Nephron progenitor cell (in vitro differentiated cells): ENCODE results near the gene FLII.
A peak's percentile ranks its signal among the peaks of the same experiment; 100 is the strongest.

Experiments used
- DNase-seq: peaks from one replicate; pipeline ENCODE4 v3.0.0; 2021
- H3K27ac Mint-ChIP-seq: 2 replicates; pipeline ENCODE4 v1.8.0; 2021; ENCODE audit warnings: mild to moderate bottlenecking, moderate library complexity, mixed read lengths
- H3K27me3 Mint-ChIP-seq: 2 replicates; pipeline ENCODE4 v1.8.0; 2021; ENCODE audit warnings: mild to moderate bottlenecking, low read depth, mixed read lengths; ENCODE audit not compliant: poor library complexity
- H3K36me3 Mint-ChIP-seq: 2 replicates; pipeline ENCODE4 v1.8.0; 2021; ENCODE audit warnings: low read depth, mixed read lengths
- H3K4me1 Mint-ChIP-seq: 2 replicates; pipeline ENCODE4 v1.8.0; 2021; ENCODE audit warnings: mixed read lengths
- H3K4me3 Mint-ChIP-seq: 2 replicates; pipeline ENCODE4 v1.8.0; 2021; ENCODE audit warnings: mild to moderate bottlenecking, moderate library complexity, mixed read lengths
- H3K9me3 Mint-ChIP-seq: 2 replicates; pipeline ENCODE4 v1.8.0; 2021; ENCODE audit warnings: mild to moderate bottlenecking, moderate library complexity, mixed read lengths
- CTCF ChIP-seq: fragments of 200-600 bp; sonication (generic); IDR thresholded peaks from 2 replicates; pipeline ENCODE4 v1.5.0; 2021; ENCODE audit warnings: antibody characterized with exemption

FLII gene

GRCh38 chr17:18270046-18270931 is 11.8 kb upstream of the FLII start:
- H3K9me3 Mint-ChIP-seq: no peaks in the 10 kb centered on the region
- DNase-seq: no peak
- H3K27ac Mint-ChIP-seq: peak overlapping the region; percentile 69
- H3K36me3 Mint-ChIP-seq: peaks cover 12% of the 10 kb centered on the region
- H3K27me3 Mint-ChIP-seq: no peaks in the 10 kb centered on the region
- H3K4me1 Mint-ChIP-seq: peaks cover 25% of the 10 kb centered on the region
- no peak overlapping the region for H3K4me3 Mint-ChIP-seq
- TF ChIP-seq CTCF: no peak

DNA sequence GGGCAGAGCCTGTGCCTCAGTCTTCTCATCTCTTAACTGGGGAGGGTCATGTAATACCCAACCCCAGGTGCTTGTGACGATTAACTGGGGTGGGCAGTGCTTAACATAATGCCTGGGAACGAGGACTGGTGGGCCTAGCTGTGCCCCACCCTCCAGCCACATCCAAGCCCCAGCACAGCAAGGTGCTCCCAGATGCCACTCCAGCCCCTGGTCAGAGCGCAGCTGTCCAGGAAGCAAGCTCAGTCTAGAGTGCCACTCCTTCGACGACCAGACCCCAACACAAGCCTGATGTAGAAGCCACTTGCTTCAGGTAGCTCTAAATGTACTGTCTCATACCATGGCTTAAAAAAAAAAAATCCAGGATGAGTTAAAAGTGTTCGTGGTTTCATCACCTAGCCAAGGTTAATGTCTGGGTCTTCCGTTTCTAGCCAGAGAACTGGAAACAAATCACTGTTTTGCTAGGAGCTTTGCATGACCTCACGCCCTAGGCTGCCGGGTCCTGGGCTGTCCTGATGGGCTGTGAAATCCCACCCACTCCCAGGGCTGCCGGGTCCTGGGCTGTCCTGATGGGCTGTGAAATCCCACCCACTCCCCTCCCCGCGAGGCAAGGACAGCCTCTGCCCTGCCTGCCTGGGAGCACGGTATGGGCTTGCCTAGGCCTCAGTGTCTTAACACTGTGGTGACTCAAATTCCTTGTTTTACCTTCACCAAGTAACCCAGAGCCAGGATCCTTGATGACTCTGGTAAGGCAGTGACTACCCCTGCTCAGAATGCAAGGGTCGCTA is 9.6 kb upstream of the FLII start:
- DNase-seq: peak; percentile 63
- no peak overlapping the region for H3K4me3 Mint-ChIP-seq
- H3K9me3 Mint-ChIP-seq: no peaks in the 10 kb centered on the region
- peak overlapping the region; percentile 57 for H3K27ac Mint-ChIP-seq
- peaks cover 14% of the 10 kb centered on the region for H3K36me3 Mint-ChIP-seq
- peaks cover 28% of the 10 kb centered on the region for H3K4me1 Mint-ChIP-seq
- no peaks in the 10 kb centered on the region for H3K27me3 Mint-ChIP-seq
- TF ChIP-seq CTCF: no peak

- no peaks in the 10 kb centered on the region for H3K27me3 Mint-ChIP-seq
- H3K4me3 Mint-ChIP-seq: no peak overlapping the region
- TF ChIP-seq CTCF: no peak
- no peak for DNase-seq
- H3K4me1 Mint-ChIP-seq: peaks cover 29% of the 10 kb centered on the region
- peaks cover 12% of the 10 kb centered on the region for H3K36me3 Mint-ChIP-seq
- H3K27ac Mint-ChIP-seq: no peak overlapping the region
- H3K9me3 Mint-ChIP-seq: no peaks in the 10 kb centered on the region
These were observed 8.8 kb upstream of the FLII start for GRCh38 chr17:18267366-18267765.

DNA sequence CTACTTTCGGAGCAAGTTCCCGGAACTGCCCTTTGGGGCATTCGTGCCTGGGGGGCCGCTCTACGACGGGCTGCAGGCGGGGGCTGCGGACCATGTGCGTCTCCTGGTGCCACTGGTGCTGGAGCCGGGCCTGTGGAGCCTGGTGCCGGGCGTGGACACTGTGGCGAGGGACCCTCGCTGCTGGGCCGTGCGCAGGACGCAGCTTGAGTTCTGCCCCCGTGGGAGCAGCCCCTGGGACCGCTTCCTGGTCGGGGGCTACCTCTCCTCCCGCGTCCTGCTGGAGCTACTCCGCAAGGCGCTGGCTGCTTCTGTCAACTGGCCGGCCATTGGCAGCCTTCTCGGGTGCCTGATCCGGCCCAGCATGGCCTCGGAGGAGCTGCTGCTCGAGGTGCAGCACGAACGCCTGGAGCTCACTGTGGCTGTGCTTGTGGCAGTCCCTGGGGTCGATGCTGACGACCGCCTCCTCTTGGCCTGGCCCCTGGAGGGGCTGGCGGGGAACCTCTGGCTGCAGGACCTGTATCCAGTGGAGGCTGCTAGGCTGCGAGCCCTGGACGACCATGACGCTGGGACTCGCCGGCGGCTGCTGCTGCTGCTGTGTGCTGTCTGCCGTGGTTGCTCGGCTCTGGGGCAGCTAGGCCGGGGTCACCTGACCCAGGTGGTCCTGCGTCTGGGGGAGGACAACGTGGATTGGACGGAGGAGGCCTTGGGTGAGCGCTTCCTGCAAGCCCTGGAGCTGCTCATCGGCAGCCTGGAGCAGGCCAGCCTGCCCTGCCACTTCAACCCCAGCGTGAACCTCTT is 5.5 kb upstream of the FLII start:
- H3K9me3 Mint-ChIP-seq: no peaks in the 10 kb centered on the region
- peaks cover 6% of the 10 kb centered on the region for H3K36me3 Mint-ChIP-seq
- H3K27me3 Mint-ChIP-seq: no peaks in the 10 kb centered on the region
- H3K4me1 Mint-ChIP-seq: peaks cover 46% of the 10 kb centered on the region
- H3K27ac Mint-ChIP-seq: no peak overlapping the region
- no peak overlapping the region for H3K4me3 Mint-ChIP-seq
- TF ChIP-seq CTCF: no peak
- no peak for DNase-seq

DNA sequence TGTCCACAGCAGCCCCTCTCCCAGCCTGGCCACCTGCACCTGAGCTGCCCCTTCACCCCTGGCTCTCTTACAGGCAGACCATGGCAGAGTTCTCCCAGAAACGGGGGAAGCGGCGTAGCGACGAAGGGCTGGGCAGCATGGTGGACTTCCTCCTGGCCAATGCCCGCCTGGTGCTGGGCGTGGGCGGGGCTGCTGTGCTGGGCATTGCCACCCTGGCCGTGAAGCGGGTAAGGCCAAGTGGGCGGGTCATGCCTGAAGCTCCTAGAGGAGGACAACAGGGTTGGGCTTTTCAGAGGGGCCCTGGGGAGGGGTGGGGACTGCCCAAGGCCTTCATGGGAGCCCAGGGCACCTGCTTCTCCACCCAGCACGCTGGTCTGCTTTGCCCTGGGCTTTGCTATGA is 4.1 kb upstream of the FLII start:
- H3K4me1 Mint-ChIP-seq: peaks cover 37% of the 10 kb centered on the region
- no peaks in the 10 kb centered on the region for H3K9me3 Mint-ChIP-seq
- H3K27ac Mint-ChIP-seq: no peak overlapping the region
- H3K36me3 Mint-ChIP-seq: peaks cover 6% of the 10 kb centered on the region
- no peaks in the 10 kb centered on the region for H3K27me3 Mint-ChIP-seq
- H3K4me3 Mint-ChIP-seq: peak overlapping the region; percentile 44
- TF ChIP-seq CTCF: no peak
- DNase-seq: no peak
